ENCODE results near the gene RARB.

DNA sequence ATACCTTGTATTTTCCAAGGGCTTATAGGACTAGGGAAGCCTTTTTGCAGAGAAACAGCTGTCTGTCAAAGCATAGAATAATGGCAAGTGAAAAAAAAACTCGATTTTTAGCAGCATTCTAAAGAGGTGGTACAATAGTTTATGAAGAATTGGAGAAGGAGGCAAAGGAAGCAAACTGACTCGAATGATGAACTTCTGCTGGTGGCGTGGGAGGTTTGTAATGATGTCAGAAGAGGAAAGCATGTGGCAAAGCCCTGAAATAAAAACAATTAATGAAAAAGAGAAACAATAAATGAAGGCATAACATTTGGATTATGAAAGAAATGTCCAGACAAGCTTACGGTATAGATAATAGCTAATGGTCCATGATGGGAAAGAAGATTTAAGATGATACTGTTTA, 77.5 kb downstream of the RARB start:
- TF ChIP-seq CTCF (conservative IDR thresholded peaks at IDR 0.05 in 1 of 2, IDR thresholded peaks at IDR 0.05 in 1 of 2; ENCODE audit: low read depth in 1 of 2, low read length in 2 of 2) (no peak), EZH2 (IDR thresholded peaks at IDR 0.05; ENCODE audit: low read length, missing control alignments) (no peak)

Data from fibroblast of lung (primary cell).